ENCODE results near the gene LTA4H. TPM values are rescaled to one million over a fixed set of nuclear protein-coding genes. Genes with fewer than 3 reads are reported as not detected.
"Not testable (repeated sequence)": the region's sequence is repeated elsewhere in the genome, so short reads cannot be mapped to it uniquely, and the experiment has no call there.

The LTA4H gene
- total and polyA plus RNA-seq, 2 of the 4 experiments (the other 2 are of a cell fraction), result 41.0 to 43.3 TPM

- Histone ChIP-seq H4K8ac (ENCODE audit: low read depth in 2 of 2, low read length in 2 of 2) (no peak overlapping the region), H3K9me3 (ENCODE audit: control insufficient read depth, insufficient read depth, low read length) (peaks cover 2% of the 10 kb centered on the region; the same call in 1 of the 2 replicates), H3K18ac (ENCODE audit: low read depth, low read length) (no peak overlapping the region), H3K4me1 (ENCODE audit: control insufficient read depth, insufficient read depth, low read length) (no peaks in the 10 kb centered on the region), H3K14ac (replicated peaks; ENCODE audit: low read depth, low read length) (no peak overlapping the region), H3K27ac (ENCODE audit: insufficient read depth, low read length) (no peak overlapping the region), H3K9ac (ENCODE audit: low read depth, low read length) (no peak overlapping the region), H2BK15ac (ENCODE audit: low read depth, low read length) (no peak overlapping the region), H3K23ac (ENCODE audit: low read depth, low read length) (no peak overlapping the region), H2BK5ac (ENCODE audit: low read depth, low read length, poor library complexity, severe bottlenecking) (no peak overlapping the region), H2BK120ac (ENCODE audit: low read depth, low read length) (no peak overlapping the region), H4K91ac (ENCODE audit: insufficient read depth, low read depth, low read length) (no peak overlapping the region), H2BK20ac (ENCODE audit: low read depth, low read length) (no peak overlapping the region), H2AFZ (replicated peaks; ENCODE audit: low read length, poor library complexity) (no peak overlapping the region), H4K20me1 (ENCODE audit: insufficient read depth, low read length) (no peaks in the 10 kb centered on the region), H3K4me3 (ENCODE audit: insufficient read depth, low read depth, low read length) (no peak overlapping the region), H2AK9ac (replicated peaks; ENCODE audit: low read depth, low read length, poor library complexity) (no peak overlapping the region), H3K27me3 (ENCODE audit: control insufficient read depth, insufficient read depth, low read length) (peaks cover 3% of the 10 kb centered on the region), H3K79me1 (ENCODE audit: low read depth in 1 of 2, low read length in 2 of 2) (no peaks in the 10 kb centered on the region), H3K4me2 (ENCODE audit: low read depth, low read length) (no peak overlapping the region), H4K5ac (ENCODE audit: low read depth, low read length) (no peak overlapping the region), H2AK5ac (ENCODE audit: low read depth, low read length) (no peak overlapping the region), H3K4ac (ENCODE audit: low read depth, low read length) (no peak overlapping the region), H3K36me3 (ENCODE audit: control insufficient read depth, insufficient read depth, low read length) (no peaks in the 10 kb centered on the region), H3K9me1 (ENCODE audit: insufficient read depth, low read length) (no peaks in the 10 kb centered on the region), H3K56ac (ENCODE audit: extremely low read depth, insufficient read depth, low read length) (no peak overlapping the region)
- intact Hi-C loops (cut with micrococcal nuclease), result no loop called here
- in situ Hi-C loops (cut with MboI; ENCODE audit: low sequenced_read_pairs), result no loop called here
- WGBS, 2 experiments (ENCODE audit: extremely low coverage in 2 of 2, insufficient read length in 1 of 2), result no CpG with 5 or more reads among the region's 5 CpGs
- ChIA-PET CTCF (interaction anchor here (1.0 to 4.4 kb wide), 2 partner anchors 37 to 147 kb away, joined by 3 to 26 read pairs; no protein-coding TSS in a partner anchor), POLR2A (ENCODE audit: unreplicated experiment) (no interaction called here)
- dilution Hi-C loops (cut with HindIII; ENCODE audit: low sequenced_read_pairs, unreplicated experiment), result loop anchor here (10.0 kb wide), 1 partner anchor 447 kb away; no protein-coding TSS in a partner anchor
- no peak for TF ChIP-seq POLR2A (IDR thresholded peaks at IDR 0.05; ENCODE audit: low read depth, low read length)
- no peak for TF ChIP-seq MAFK (IDR thresholded peaks at IDR 0.05; ENCODE audit: low read depth, low read length)
- TF ChIP-seq ELK1 (IDR thresholded peaks at IDR 0.05; ENCODE audit: borderline replicate concordance, low read depth, low read length), result no peak
- no peak for TF ChIP-seq RCOR1 (IDR thresholded peaks at IDR 0.05; ENCODE audit: insufficient replicate concordance, low read length)
- no peak for TF ChIP-seq SMC3 (IDR thresholded peaks at IDR 0.05; ENCODE audit: low read depth, low read length)
- TF ChIP-seq RAD21 (IDR thresholded peaks at IDR 0.05; ENCODE audit: low read length), result no peak
- DNase-seq (no peak), ATAC-seq (ENCODE audit: low read depth) (no peak)
- BruUV-seq (replicated peaks), result no TSS peak
Measured at GRCh38 chr12:96068111-96068510, 32.7 kb upstream of the LTA4H start.

GRCh38 chr12:96065776-96066175 lies 30.4 kb upstream of the LTA4H start:
- H3K18ac ChIP-seq (ENCODE audit: low read depth, low read length); H2BK120ac ChIP-seq (ENCODE audit: low read depth, low read length); H3K27me3 ChIP-seq (ENCODE audit: control insufficient read depth, insufficient read depth, low read length); H4K8ac ChIP-seq (ENCODE audit: low read depth in 2 of 2, low read length in 2 of 2); H3K56ac ChIP-seq (ENCODE audit: extremely low read depth, insufficient read depth, low read length); H2BK15ac ChIP-seq (ENCODE audit: low read depth, low read length); H2BK20ac ChIP-seq (ENCODE audit: low read depth, low read length); H2AK9ac ChIP-seq (replicated peaks; ENCODE audit: low read depth, low read length, poor library complexity); H4K5ac ChIP-seq (ENCODE audit: low read depth, low read length); H2BK5ac ChIP-seq (ENCODE audit: low read depth, low read length, poor library complexity, severe bottlenecking); H3K4ac ChIP-seq (ENCODE audit: low read depth, low read length); H3K4me1 ChIP-seq (ENCODE audit: control insufficient read depth, insufficient read depth, low read length); intact Hi-C loops (cut with micrococcal nuclease); H3K23ac ChIP-seq (ENCODE audit: low read depth, low read length); H2AFZ ChIP-seq (replicated peaks; ENCODE audit: low read length, poor library complexity); H3K79me1 ChIP-seq (ENCODE audit: low read depth in 1 of 2, low read length in 2 of 2); H2AK5ac ChIP-seq (ENCODE audit: low read depth, low read length); in situ Hi-C loops (cut with MboI; ENCODE audit: low sequenced_read_pairs); H3K4me2 ChIP-seq (ENCODE audit: low read depth, low read length); H3K27ac ChIP-seq (ENCODE audit: insufficient read depth, low read length); H3K9me3 ChIP-seq (ENCODE audit: control insufficient read depth, insufficient read depth, low read length); H4K91ac ChIP-seq (ENCODE audit: insufficient read depth, low read depth, low read length); H4K20me1 ChIP-seq (ENCODE audit: insufficient read depth, low read length); DNase-seq; BruUV-seq (replicated peaks); H3K36me3 ChIP-seq (ENCODE audit: control insufficient read depth, insufficient read depth, low read length); H3K9ac ChIP-seq (ENCODE audit: low read depth, low read length); H3K9me1 ChIP-seq (ENCODE audit: insufficient read depth, low read length); H3K4me3 ChIP-seq (ENCODE audit: insufficient read depth, low read depth, low read length); H3K14ac ChIP-seq (replicated peaks; ENCODE audit: low read depth, low read length); ATAC-seq (ENCODE audit: low read depth): not testable (repeated sequence)
- POLR2A ChIA-PET (ENCODE audit: unreplicated experiment), result interaction anchor here (0.5 kb wide), 1 partner anchor 121 kb away, joined by 6 read pairs; no protein-coding TSS in a partner anchor
- CTCF ChIA-PET, result interaction anchor here (4.4 kb wide), 1 partner anchor 150 kb away, joined by 26 read pairs; no protein-coding TSS in a partner anchor
- dilution Hi-C loops (cut with HindIII; ENCODE audit: low sequenced_read_pairs, unreplicated experiment), result loop anchor here (10.0 kb wide), 1 partner anchor 449 kb away; no protein-coding TSS in a partner anchor
- no CpG with 5 or more reads among the region's 3 CpGs for WGBS, 2 experiments (ENCODE audit: extremely low coverage in 2 of 2, insufficient read length in 1 of 2)

Measured in IMR-90 (cell line).